Measurements from ENCODE around the gene TBX15. TPM values are rescaled to one million over a fixed set of nuclear protein-coding genes. Genes with fewer than 3 reads are reported as not detected.

The TBX15 gene
- total RNA-seq, 4 donors from 2014 or later, result 1.1 to 5.4 (median 3.5) TPM

DNA sequence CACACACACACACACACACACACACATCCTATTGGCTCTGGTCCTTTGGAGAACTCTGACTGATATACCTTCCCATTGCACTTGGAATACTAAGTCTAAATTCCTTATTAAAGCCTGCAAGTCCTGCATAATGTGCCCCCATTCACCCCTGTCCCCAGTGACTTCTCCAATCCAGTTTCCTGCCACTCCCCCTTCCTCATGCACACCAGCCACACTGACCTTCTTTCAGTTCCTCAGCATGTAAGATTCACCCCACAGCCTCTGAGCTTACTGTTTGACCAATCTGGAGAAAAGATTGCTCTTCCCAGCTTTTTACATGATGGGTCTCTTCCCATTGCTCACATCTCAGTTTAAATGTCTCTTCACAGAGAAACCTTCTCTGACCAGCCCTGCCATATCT lies 146.6 kb downstream of the TBX15 start:
- Histone ChIP-seq H3K27me3 (no peaks in the 10 kb centered on the region), H3K9me3 (no peaks in the 10 kb centered on the region), H3K4me1 (no peaks in the 10 kb centered on the region), H3K4me3 (replicated peaks in 1 of 3) (no peak overlapping the region), H3K27ac (no peak overlapping the region), H3K36me3 (no peaks in the 10 kb centered on the region)
- no peak for DNase-seq
- TF ChIP-seq POLR2A (IDR thresholded peaks at IDR 0.05), result no peak
- TF ChIP-seq, protein P1, sequence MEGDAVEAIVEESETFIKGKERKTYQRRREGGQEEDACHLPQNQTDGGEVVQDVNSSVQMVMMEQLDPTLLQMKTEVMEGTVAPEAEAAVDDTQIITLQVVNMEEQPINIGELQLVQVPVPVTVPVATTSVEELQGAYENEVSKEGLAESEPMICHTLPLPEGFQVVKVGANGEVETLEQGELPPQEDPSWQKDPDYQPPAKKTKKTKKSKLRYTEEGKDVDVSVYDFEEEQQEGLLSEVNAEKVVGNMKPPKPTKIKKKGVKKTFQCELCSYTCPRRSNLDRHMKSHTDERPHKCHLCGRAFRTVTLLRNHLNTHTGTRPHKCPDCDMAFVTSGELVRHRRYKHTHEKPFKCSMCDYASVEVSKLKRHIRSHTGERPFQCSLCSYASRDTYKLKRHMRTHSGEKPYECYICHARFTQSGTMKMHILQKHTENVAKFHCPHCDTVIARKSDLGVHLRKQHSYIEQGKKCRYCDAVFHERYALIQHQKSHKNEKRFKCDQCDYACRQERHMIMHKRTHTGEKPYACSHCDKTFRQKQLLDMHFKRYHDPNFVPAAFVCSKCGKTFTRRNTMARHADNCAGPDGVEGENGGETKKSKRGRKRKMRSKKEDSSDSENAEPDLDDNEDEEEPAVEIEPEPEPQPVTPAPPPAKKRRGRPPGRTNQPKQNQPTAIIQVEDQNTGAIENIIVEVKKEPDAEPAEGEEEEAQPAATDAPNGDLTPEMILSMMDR (IDR thresholded peaks at IDR 0.05), result no peak
- intact Hi-C loops (cut with DNase I), result no loop called here

Small RNA genes within 50 kb of the gene (small RNA-seq; reads per million reads assigned to genes)
- gene AL139420.2, result not detected

Other genes starting within 250 kb of the TBX15 start
- gene WARS2, start 152.3 kb upstream of the TBX15 start, total RNA-seq, result 10 to 100 TPM; 21.4 to 35.1 (median 26.2) TPM

All from thyroid gland (tissue), 4 donors.